GM12891 (cell line): ENCODE results near the gene RAI1.

Experiments used
- DNase-seq: peaks from one replicate; pipeline ENCODE4 v3.0.0; 2011; ENCODE audit warnings: low spot score; ENCODE audit not compliant: insufficient read length
- FAIRE-seq: peaks from 2 replicates; lab custom pipeline; 2011; peaks lifted over from hg19 to GRCh38; lab: Jason Lieb, UNC
- PAX5 ChIP-seq: IDR thresholded peaks from 2 replicates; pipeline ENCODE4 v1.6.1; 2011; ENCODE audit warnings: low read length, moderate library complexity, mild to moderate bottlenecking; ENCODE audit not compliant: insufficient read depth, severe bottlenecking
- POLR2A ChIP-seq: IDR thresholded peaks from 2 replicates; pipeline ENCODE4 v1.6.1; 2011; ENCODE audit warnings: low read depth, low read length, control low read depth
- POLR2AphosphoS5 ChIP-seq: IDR thresholded peaks from 2 replicates; pipeline ENCODE4 v1.6.1; 2011; ENCODE audit warnings: low read depth, low read length, control low read depth
- POU2F2 ChIP-seq: IDR thresholded peaks from 2 replicates; pipeline ENCODE4 v1.6.1; 2011; ENCODE audit warnings: low read depth, mild to moderate bottlenecking, control low read depth, low read length, moderate library complexity
- SPI1 ChIP-seq: IDR thresholded peaks from 2 replicates; pipeline ENCODE4 v1.6.1; 2011; ENCODE audit warnings: low read depth, low read length, control low read depth
- TAF1 ChIP-seq: IDR thresholded peaks from 2 replicates; pipeline ENCODE4 v1.6.1; 2011; ENCODE audit warnings: low read depth, low read length, control low read depth

The RAI1 gene

DNA sequence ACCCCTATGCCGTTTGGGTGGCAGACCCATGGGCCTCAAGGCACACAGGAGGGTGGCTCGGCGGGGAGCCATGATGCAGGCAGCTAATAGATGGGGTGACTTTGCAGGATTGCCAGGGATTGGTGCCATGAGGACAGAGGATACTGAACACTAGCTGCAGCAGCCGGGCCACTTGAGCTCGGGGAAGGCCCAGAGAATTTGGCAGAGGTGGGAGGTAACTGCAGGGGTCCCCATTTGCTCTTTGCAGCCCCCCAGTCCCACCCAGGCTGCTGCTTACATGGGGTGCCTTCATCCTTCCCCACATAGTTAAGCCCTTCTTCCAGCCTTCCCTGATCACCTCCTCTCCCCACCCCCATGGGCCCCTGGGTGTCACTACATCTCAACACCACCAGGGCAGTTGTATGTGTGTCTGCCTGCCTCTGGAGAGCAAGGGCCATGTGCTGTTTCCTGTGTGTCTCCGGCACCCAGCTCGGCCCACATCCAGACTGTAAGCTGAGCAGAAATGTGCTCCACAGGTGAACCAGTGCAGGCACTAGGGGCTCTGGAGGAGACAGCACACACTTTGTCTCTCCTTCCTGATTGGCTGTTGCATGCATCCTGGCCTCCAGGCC is 103.5 kb downstream of the RAI1 start:
- FAIRE-seq, result peak; percentile 87
- DNase-seq, result no peak
- no peak for TF ChIP-seq POLR2A
- TF ChIP-seq POLR2AphosphoS5, result no peak
- no peak for TF ChIP-seq PAX5
- no peak for TF ChIP-seq SPI1
- TF ChIP-seq POU2F2, result no peak
- TF ChIP-seq TAF1, result no peak

DNA sequence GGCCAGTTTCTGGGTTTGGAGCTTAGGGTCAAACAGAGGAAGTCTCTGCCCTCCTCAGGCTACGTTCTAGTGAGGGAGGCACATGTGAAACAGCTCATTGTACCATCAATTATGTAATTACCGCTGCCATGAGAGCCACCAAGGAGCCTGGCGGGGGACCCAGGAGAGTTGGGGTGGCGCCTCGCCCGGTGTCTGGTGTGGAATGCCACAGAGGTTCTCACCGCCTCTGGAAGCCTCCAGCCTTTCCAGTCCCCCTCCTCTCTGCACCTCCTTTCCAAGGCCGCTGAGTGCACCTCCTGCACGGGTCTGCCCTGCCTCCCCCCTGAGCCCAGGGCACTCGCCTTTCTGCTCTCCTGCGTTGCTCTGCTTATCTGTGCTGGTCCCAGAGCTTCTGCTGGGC is 104.1 kb downstream of the RAI1 start:
- DNase-seq (no peak), FAIRE-seq (no peak)
- TF ChIP-seq POLR2AphosphoS5 (no peak), POU2F2 (no peak), SPI1 (no peak), POLR2A (no peak), PAX5 (no peak), TAF1 (no peak)

DNA sequence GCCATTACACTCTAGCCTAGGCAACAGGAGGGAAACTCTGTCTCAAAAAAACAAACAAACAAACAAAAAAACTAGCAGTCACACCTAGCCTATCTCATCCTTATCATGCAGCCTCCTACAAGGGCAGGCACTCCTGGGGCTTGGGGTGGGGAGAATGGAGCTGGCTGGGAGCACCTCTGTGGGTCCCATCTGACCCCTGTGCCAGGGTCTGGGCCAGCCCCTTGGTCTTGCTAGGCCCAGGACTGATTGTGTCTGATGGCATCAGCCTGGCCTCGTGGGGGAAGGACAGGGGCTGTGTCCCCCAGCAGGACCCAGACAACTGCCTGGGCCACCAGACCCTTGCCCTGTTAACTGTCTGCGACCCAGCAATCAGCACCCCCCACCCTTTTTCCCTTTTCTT is 105.7 kb downstream of the RAI1 start:
- no peak for DNase-seq

GRCh38 chr17:17787568-17787967 is 106.3 kb downstream of the RAI1 start:
- FAIRE-seq (no peak), DNase-seq (no peak)
- no peak for TF ChIP-seq TAF1
- TF ChIP-seq SPI1, result no peak
- no peak for TF ChIP-seq PAX5
- no peak for TF ChIP-seq POLR2A
- TF ChIP-seq POLR2AphosphoS5, result no peak
- TF ChIP-seq POU2F2, result no peak

More for the DNA sequence above, 105.7 kb downstream of the RAI1 start:
- FAIRE-seq, result no peak
- TF ChIP-seq POU2F2, result no peak
- no peak for TF ChIP-seq POLR2A
- TF ChIP-seq SPI1, result no peak
- TF ChIP-seq TAF1, result no peak
- no peak for TF ChIP-seq POLR2AphosphoS5
- TF ChIP-seq PAX5, result no peak

GRCh38 chr17:17788967-17789366 is 107.7 kb downstream of the RAI1 start:
- TF ChIP-seq TAF1, result no peak
- TF ChIP-seq POLR2AphosphoS5, result no peak
- TF ChIP-seq POLR2A, result no peak
- TF ChIP-seq PAX5, result no peak
- no peak for TF ChIP-seq SPI1
- no peak for TF ChIP-seq POU2F2
- FAIRE-seq, result no peak
- DNase-seq, result no peak

DNA sequence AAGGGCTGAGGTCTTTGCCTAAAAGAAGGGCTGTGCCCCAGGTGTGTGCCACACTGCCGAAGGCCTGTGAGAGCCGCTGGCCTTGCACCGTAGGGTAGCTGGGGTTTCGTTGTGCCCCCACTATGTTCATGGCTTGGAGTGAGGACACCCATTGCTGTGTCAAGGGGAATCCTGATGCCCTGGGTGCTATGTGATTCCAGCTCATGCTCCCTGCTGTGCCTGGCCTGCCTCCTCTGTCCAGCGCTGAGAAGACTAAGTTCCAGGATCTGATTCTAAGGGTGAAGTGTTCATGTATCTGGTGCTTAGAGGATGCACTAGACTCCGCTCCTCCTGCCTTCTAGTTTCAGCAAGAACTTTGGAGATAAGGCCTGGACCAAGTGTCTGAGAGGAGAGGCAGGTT is 108.2 kb downstream of the RAI1 start:
- DNase-seq, result no peak
- TF ChIP-seq POLR2AphosphoS5 (no peak), PAX5 (no peak), POU2F2 (no peak), SPI1 (no peak), TAF1 (no peak), POLR2A (no peak)
- FAIRE-seq, result no peak

GRCh38 chr17:17789828-17790636 is 108.8 kb downstream of the RAI1 start:
- FAIRE-seq (no peak), DNase-seq (no peak)
- TF ChIP-seq SPI1 (no peak), PAX5 (no peak), POLR2A (no peak), POLR2AphosphoS5 (no peak), TAF1 (no peak), POU2F2 (no peak)

DNA sequence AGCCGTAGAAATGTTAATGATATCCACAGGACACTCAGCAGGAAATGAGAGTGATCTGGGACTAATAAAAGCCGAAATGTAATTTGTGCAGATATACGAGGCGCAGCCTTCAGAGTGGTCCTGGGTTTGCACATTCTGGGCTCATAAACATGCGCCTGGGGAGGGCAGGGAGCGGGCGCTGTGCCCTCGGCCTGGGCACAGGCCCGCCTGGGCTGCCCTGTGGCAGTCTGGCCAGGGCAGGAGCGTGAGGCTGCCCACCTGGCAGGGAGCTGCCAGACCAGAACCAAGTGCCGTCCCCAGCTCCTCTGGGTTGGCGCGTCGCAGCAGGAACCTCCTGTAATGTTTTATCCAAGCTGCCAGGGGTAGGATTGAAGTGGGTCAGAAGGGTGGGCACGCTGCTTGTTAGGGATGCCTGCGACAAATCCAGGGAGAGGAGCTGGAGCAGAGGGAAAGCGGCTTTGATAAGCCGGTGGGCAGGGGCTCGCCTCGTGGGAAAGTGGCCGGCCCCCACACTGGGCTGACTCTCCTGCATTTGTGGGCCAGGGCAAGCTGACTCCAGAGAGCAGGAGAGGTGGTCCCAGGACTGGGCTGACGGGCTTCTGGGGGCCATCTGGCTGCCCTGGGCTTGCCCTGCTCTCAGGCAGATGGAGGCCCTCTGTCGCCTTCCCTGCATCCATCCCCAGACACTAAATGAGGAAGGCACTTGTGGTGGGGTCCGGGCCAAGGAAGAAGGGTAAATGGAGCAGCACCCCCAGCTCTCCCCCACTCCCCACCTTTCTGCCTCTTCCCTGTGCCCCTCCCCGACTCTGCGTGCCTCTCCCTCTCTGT is 109.6 kb downstream of the RAI1 start:
- no peak for DNase-seq
- TF ChIP-seq TAF1 (no peak), POU2F2 (no peak)

GRCh38 chr17:17792037-17792550 is 110.8 kb downstream of the RAI1 start:
- TF ChIP-seq PAX5 (no peak), TAF1 (no peak), POLR2A (no peak), POLR2AphosphoS5 (no peak), SPI1 (no peak), POU2F2 (no peak)
- DNase-seq (no peak), FAIRE-seq (peak; percentile 66)

More for the DNA sequence above, 109.6 kb downstream of the RAI1 start:
- no peak for FAIRE-seq
